Stomach (tissue), 9 donors: ENCODE data around the gene PCDHGA9. TPM values are rescaled to one million over a fixed set of nuclear protein-coding genes. Genes with fewer than 3 reads are reported as not detected.
A peak's percentile ranks its signal among the peaks of the same experiment; 100 is the strongest.
"Not testable (repeated sequence)": the region's sequence is repeated elsewhere in the genome, so short reads cannot be mapped to it uniquely, and the experiment has no call there.

Experiments used
- DNase-seq, 2 donors: peaks; one replicate each; pipeline versions ENCODE4 v3.0.0 to v3.0.0-alpha.2; 2013 to 2019
- H3K27ac ChIP-seq, 5 donors: fragments of 200-600 bp in 4 of 5; sonication (generic) in 4 of 5; one replicate each; pipeline ENCODE4 v1.5.1; 2013 to 2019; ENCODE audit warnings: mild to moderate bottlenecking in 1 of 5, moderate library complexity in 1 of 5
- H3K27me3 ChIP-seq, 3 donors: fragments of 200-600 bp; sonication (generic); one replicate each; pipeline ENCODE4 v1.5.1; 2017 to 2019; ENCODE audit warnings: mixed run types in 1 of 3
- H3K36me3 ChIP-seq, 4 donors: fragments of 200-600 bp; sonication (generic); 1 replicate in 3 of 4; 2 replicates in 1 of 4; pipeline ENCODE4 v1.5.1; 2016 to 2019
- H3K4me1 ChIP-seq, 4 donors: fragments of 200-600 bp; sonication (generic); one replicate each; pipeline ENCODE4 v1.5.1; 2016 to 2019
- H3K4me3 ChIP-seq, 4 donors: fragments of 200-600 bp; sonication (generic) in 3 of 4; one replicate each; pipeline ENCODE4 v1.5.1; 2016 to 2019; ENCODE audit warnings: mild to moderate bottlenecking in 1 of 4
- H3K9me3 ChIP-seq, 4 donors: fragments of 200-600 bp; sonication (generic); one replicate each; pipeline ENCODE4 v1.5.1; 2016 to 2019
- CTCF ChIP-seq, 7 experiments: fragments of 450-650 bp in 4 of 7; fragments of 200-600 bp in 3 of 7; sonication (generic) in 3 of 7; IDR thresholded peaks; one replicate each; pipeline ENCODE4 v1.5.1; 2016 to 2019; ENCODE audit warnings: antibody characterized with exemption in 7 of 7, control low read depth in 2 of 7, mild to moderate bottlenecking in 1 of 7
- EP300 ChIP-seq: sonication (generic); formaldehyde crosslinking; IDR thresholded peaks from one replicate; pipeline ENCODE4 v1.6.1; 2017; ENCODE audit warnings: antibody characterized with exemption
- POLR2A ChIP-seq, 4 donors: fragments of 450-650 bp; IDR thresholded peaks; one replicate each; pipeline ENCODE4 v1.6.1; 2016; ENCODE audit warnings: antibody characterized with exemption in 4 of 4, control low read depth in 2 of 4, mild to moderate bottlenecking in 1 of 4, moderate library complexity in 1 of 4
- POLR2AphosphoS5 ChIP-seq, 3 donors: sonication (generic); formaldehyde crosslinking; IDR thresholded peaks; one replicate each; pipeline ENCODE4 v1.6.1; 2016; ENCODE audit warnings: antibody characterized with exemption in 3 of 3
- WGBS, 5 donors: extraction: QIAGEN DNeasy Blood & Tissue Kit in 3 of 5; methylation state at CpG; one replicate each; pipeline versions ENCODE4 v1.1.5 to v1.1.7; 2013 to 2018; 5-methylcytosine and 5-hydroxymethylcytosine counted together
- intact Hi-C: fragments of 100-400 bp; cut with DNase I; formaldehyde crosslinking; loops from one replicate; pipeline ENCODE4 v1.15.1; 2023; ENCODE audit warnings: low total_unique reads
- polyA plus RNA-seq, 3 donors: library from polyadenylated mRNA; stranded (reverse); fragments of 200-250 nt; gene quantifications; one replicate each; pipeline ENCODE4 v1.2.3, GENCODE V29; 2013
- total RNA-seq, 5 donors: library from RNA; depleted of rRNA; stranded (reverse); fragments of >200 nt; gene quantifications; one replicate each; pipeline versions ENCODE4 v1.1.0 to v1.2.3, GENCODE V29; 2014 to 2016
- donor health status: healthy with polysubstance abuse.
- donor health status: Bipolar disorder and iron deficiency.
- donor health status: healthy.

Gene PCDHGA9
- total and polyA plus RNA-seq, 8 donors = 0.13 to 10.1 (median 2.0) TPM; not detected in 2

DNA sequence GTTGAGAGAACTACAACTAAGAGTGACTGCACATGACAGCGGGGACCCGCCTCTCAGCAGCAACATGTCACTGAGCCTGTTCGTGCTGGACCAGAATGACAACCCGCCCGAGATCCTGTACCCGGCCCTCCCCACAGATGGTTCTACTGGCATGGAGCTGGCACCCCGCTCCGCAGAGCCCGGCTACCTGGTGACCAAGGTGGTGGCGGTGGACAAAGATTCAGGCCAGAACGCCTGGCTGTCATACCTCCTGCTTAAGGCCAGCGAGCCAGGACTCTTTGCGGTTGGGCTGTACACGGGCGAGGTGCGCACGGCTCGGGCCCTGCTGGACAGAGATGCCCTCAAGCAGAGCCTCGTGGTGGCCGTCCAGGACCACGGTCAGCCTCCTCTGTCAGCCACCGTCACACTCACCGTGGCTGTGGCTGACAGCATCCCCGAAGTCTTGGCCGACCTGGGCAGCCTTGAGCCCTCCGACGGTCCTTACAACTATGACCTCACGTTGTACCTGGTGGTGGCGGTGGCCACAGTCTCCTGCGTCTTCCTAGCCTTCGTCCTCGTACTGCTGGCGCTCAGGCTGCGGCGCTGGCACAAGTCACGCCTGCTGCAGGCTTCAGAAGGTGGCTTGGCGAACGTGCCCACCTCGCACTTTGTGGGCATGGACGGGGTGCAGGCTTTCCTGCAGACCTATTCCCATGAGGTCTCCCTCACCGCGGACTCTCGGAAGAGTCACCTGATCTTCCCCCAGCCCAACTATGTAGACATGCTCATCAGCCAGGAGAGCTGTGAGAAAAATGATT is 17.9 kb upstream of the PCDHGA9 start:
- Histone ChIP-seq H3K4me3 (no peak overlapping the region), H3K9me3 (peaks cover 48 to 97% (median 90%) of the 10 kb centered on the region in 4 donors), H3K27me3 (peaks cover 0 to 78% (median 7%) of the 10 kb centered on the region in 3 donors), H3K27ac (no peak overlapping the region), H3K36me3 (peaks cover 0 to 5% (median 0%) of the 10 kb centered on the region in 4 donors), H3K4me1 (no peaks in the 10 kb centered on the region)
- 41 to 61% (median 45%) methylated on average over 32 to 43 of the region's 43 CpGs for WGBS, 5 donors
- TF ChIP-seq EP300 (no peak), CTCF (IDR thresholded peaks at IDR 0.05) (no peak), POLR2AphosphoS5 (IDR thresholded peaks at IDR 0.05) (no peak), POLR2A (IDR thresholded peaks at IDR 0.05) (no peak)
- intact Hi-C loops = no loop called here
- no peak for DNase-seq

DNA sequence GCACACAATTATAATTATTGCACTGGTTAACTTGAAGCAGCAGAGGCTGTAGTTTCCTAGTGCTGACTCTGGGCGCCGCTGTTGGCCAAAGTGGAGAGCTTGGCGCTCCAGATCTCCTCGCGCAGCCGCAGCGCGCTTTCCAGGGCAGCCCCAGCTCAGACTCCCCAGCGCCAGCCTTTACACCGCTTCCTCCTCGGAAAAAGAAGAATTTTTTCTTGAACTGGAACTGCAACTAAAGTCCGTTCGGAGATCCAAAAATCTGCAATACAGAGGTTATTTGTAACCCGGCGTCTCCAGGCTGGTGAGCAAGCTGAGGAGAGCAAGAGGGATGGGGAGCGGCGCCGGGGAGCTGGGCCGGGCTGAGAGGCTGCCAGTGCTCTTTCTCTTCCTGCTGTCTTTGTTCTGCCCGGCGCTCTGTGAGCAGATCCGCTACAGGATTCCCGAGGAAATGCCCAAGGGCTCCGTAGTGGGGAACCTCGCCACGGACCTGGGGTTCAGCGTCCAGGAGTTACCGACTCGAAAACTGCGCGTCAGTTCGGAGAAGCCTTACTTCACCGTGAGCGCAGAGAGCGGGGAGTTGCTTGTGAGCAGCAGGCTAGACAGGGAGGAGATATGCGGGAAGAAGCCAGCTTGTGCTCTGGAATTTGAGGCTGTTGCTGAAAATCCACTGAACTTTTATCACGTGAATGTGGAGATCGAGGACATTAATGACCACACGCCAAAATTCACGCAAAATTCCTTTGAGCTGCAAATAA is 14.8 kb upstream of the PCDHGA9 start, which contains the start of gene PCDHGB4:
Gene PCDHGB4 (plus strand): TSS at position 142 of the 755 bp plus-strand sequence. CDS start 187 bp downstream, at position 329.
- H3K4me1 ChIP-seq, H3K27ac ChIP-seq, intact Hi-C loops: not testable (repeated sequence)
- peak in 1 of 2 donors; percentile 50 for DNase-seq
- WGBS, 5 donors = 13 to 20% (median 16%) methylated on average over 18 to 23 of the region's 40 CpGs
- Histone ChIP-seq H3K9me3 (peaks cover 56 to 98% (median 92%) of the 10 kb centered on the region in 4 donors), H3K4me3 (peak within 1 kb of the TSS in 2 of 4 donors; percentile 5 to 16), H3K27me3 (peaks cover 0 to 78% (median 10%) of the 10 kb centered on the region in 3 donors), H3K36me3 (peaks cover 0 to 10% (median 0%) of the 10 kb centered on the region in 4 donors)
- peak in 1 of 7 experiments; percentile 13 for TF ChIP-seq CTCF (IDR thresholded peaks at IDR 0.05)

DNA sequence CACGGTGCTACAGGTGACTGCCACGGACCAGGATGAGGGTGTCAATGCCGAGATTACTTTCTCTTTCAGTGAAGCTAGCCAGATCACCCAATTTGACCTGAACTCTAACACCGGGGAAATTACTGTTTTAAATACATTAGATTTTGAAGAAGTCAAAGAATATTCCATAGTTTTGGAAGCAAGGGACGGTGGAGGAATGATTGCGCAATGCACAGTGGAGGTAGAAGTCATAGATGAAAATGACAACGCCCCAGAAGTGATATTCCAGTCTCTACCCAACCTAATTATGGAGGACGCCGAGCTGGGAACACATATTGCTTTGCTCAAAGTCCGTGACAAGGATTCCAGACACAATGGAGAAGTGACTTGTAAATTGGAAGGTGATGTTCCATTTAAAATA is 13.9 kb upstream of the PCDHGA9 start:
- Histone ChIP-seq H3K27ac (no peak overlapping the region), H3K36me3 (peaks cover 0 to 16% (median 0%) of the 10 kb centered on the region in 4 donors), H3K9me3 (peaks cover 59 to 98% (median 92%) of the 10 kb centered on the region in 4 donors), H3K27me3 (peaks cover 0 to 78% (median 10%) of the 10 kb centered on the region in 3 donors), H3K4me3 (no peak overlapping the region), H3K4me1 (no peaks in the 10 kb centered on the region)
- WGBS, 5 donors = 42 to 55% (median 43%) methylated on average over 10 of the region's 10 CpGs
- DNase-seq = no peak
- intact Hi-C loops = no loop called here
- TF ChIP-seq CTCF (IDR thresholded peaks at IDR 0.05) (no peak), POLR2A (IDR thresholded peaks at IDR 0.05) (no peak), POLR2AphosphoS5 (IDR thresholded peaks at IDR 0.05) (no peak), EP300 (no peak)
